AG09319 (cell line): ENCODE data around the gene SIL1.
"Not testable (repeated sequence)": the region's sequence is repeated elsewhere in the genome, so short reads cannot be mapped to it uniquely, and the experiment has no call there.

ENCODE experiments used
- DNase-seq: peaks from one replicate; pipeline ENCODE4 v3.0.0-alpha.2; 2010; ENCODE audit warnings: low read depth; ENCODE audit errors: extremely low read depth
- CTCF ChIP-seq: IDR thresholded peaks from 2 replicates; pipeline ENCODE4 v1.5.1; 2011; ENCODE audit warnings: low read depth, mild to moderate bottlenecking, inconsistent platforms, low read length, moderate library complexity

Gene SIL1

GRCh38 chr5:139063664-139064054, 134.5 kb downstream of the SIL1 start:
- no peak for DNase-seq
- TF ChIP-seq CTCF: no peak

GRCh38 chr5:139062910-139063663, 135.1 kb downstream of the SIL1 start:
- no peak for TF ChIP-seq CTCF
- no peak for DNase-seq

GRCh38 chr5:139061856-139062255, 136.3 kb downstream of the SIL1 start:
- TF ChIP-seq CTCF: no peak
- no peak for DNase-seq

GRCh38 chr5:139061274-139061673, 136.9 kb downstream of the SIL1 start:
- TF ChIP-seq CTCF: no peak
- no peak for DNase-seq

- no peak for TF ChIP-seq CTCF
- no peak for DNase-seq
Measured at GRCh38 chr5:139058121-139058520, 140.0 kb downstream of the SIL1 start.

GRCh38 chr5:139057045-139057939, 140.9 kb downstream of the SIL1 start:
- not testable (repeated sequence) for DNase-seq

GRCh38 chr5:139052975-139053374, 145.2 kb downstream of the SIL1 start:
- no peak for TF ChIP-seq CTCF

More at GRCh38 chr5:139052975-139053374, 145.2 kb downstream of the SIL1 start:
- DNase-seq: no peak
